ENCODE data around the gene HS6ST3.

DNA sequence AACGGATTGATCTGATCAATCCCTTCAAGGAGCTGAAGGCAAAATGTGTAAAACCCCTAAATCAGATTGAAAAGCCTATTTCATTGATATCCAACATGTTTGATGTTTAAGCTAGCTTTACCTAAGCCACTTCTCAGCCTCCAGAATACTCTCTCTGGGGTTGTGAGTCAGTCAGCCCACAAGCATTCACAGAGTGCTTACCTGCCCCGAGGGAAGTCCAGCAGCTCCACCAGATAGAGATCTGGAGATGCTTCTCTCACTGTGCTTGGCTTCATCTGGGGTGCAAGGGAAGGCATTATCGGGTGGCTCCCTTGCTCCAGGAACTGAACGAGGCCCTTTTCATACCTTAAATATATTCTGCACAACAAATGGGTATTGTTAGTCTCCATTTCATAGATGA lies 744.7 kb downstream of the HS6ST3 start:
- TF ChIP-seq BHLHE40 (IDR thresholded peaks at IDR 0.05; ENCODE audit: borderline replicate concordance) = no peak
- TF ChIP-seq SP1 (IDR thresholded peaks at IDR 0.05) = no peak
- TF ChIP-seq ELF4 (IDR thresholded peaks at IDR 0.05) = no peak
- no peak for TF ChIP-seq SUZ12 (IDR thresholded peaks at IDR 0.05)
- no peak for TF ChIP-seq ARNT (IDR thresholded peaks at IDR 0.05)
- TF ChIP-seq HDGF (IDR thresholded peaks at IDR 0.05; ENCODE audit: borderline replicate concordance) = no peak
- TF ChIP-seq FOXA1 (IDR thresholded peaks at IDR 0.05) = no peak
- TF ChIP-seq TARDBP (IDR thresholded peaks at IDR 0.05) = no peak
- no peak for TF ChIP-seq NFRKB (IDR thresholded peaks at IDR 0.05)
- TF ChIP-seq, protein P1, sequence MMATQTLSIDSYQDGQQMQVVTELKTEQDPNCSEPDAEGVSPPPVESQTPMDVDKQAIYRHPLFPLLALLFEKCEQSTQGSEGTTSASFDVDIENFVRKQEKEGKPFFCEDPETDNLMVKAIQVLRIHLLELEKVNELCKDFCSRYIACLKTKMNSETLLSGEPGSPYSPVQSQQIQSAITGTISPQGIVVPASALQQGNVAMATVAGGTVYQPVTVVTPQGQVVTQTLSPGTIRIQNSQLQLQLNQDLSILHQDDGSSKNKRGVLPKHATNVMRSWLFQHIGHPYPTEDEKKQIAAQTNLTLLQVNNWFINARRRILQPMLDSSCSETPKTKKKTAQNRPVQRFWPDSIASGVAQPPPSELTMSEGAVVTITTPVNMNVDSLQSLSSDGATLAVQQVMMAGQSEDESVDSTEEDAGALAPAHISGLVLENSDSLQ (IDR thresholded peaks at IDR 0.05) = no peak
- no peak for TF ChIP-seq LEF1 (IDR thresholded peaks at IDR 0.05; ENCODE audit: borderline replicate concordance)
- TF ChIP-seq FOXM1 (IDR thresholded peaks at IDR 0.05; ENCODE audit: borderline replicate concordance) = no peak
- TF ChIP-seq ZNF384 (IDR thresholded peaks at IDR 0.05) = no peak
- TF ChIP-seq CTBP1 (IDR thresholded peaks at IDR 0.05; ENCODE audit: borderline replicate concordance) = no peak

Measured in HEK293T (cell line).